CD4-positive, alpha-beta T cell (primary cell): Measurements from ENCODE around the gene GFY. TPM values are rescaled to one million over a fixed set of nuclear protein-coding genes. Genes with fewer than 3 reads are reported as not detected.

ENCODE experiments used
- ATAC-seq: fragments of 200-7000 bp; cut with Tn5 transposase; one replicate; pipeline ENCODE4 v1.10.0; 2022; ENCODE audit warnings: mild to moderate bottlenecking; ENCODE audit not compliant: poor library complexity
- CTCF ChIA-PET: fragments of 350-600 bp; sonication (Branson Sonifier 250); formaldehyde crosslinking; loops from one replicate; lab custom pipeline; 2021; ENCODE audit warnings: antibody characterized with exemption, inconsistent platforms; lab: Charles Lee
- POLR2A ChIA-PET: fragments of 350-600 bp; sonication (Branson Sonifier 250); formaldehyde crosslinking; loops from one replicate; lab custom pipeline; 2021; ENCODE audit warnings: antibody characterized with exemption, inconsistent platforms; lab: Charles Lee
- DNase-seq, 14 experiments: peaks; one replicate each; pipeline ENCODE4 v3.0.0-alpha.2; 2013 to 2020; ENCODE audit warnings: mixed read lengths in 2 of 14
- H3K27ac ChIP-seq, 2 donors: one replicate each; pipeline versions ENCODE4 v1.5.1 to v1.7.0; 2013; ENCODE audit warnings: low read length in 2 of 2, low read depth in 1 of 2, mild to moderate bottlenecking in 1 of 2
- H3K27me3 ChIP-seq, 2 experiments: 1 replicate in 1 of 2; 2 replicates in 1 of 2; pipeline versions ENCODE4 v1.6.1 to v1.7.0; 2013; ENCODE audit warnings: low read length in 2 of 2, control low read depth in 1 of 2, mild to moderate bottlenecking in 1 of 2, moderate library complexity in 1 of 2; ENCODE audit not compliant: insufficient read depth in 2 of 2, control insufficient read depth in 1 of 2
- H3K36me3 ChIP-seq: one replicate; pipeline ENCODE4 v1.6.1; 2013; ENCODE audit warnings: low read length, control low read depth; ENCODE audit not compliant: insufficient read depth
- H3K4me1 ChIP-seq: one replicate; pipeline ENCODE4 v1.6.1; 2013; ENCODE audit warnings: low read length, control low read depth; ENCODE audit not compliant: insufficient read depth
- H3K4me3 ChIP-seq: one replicate; pipeline ENCODE4 v1.5.1; 2013; ENCODE audit warnings: mild to moderate bottlenecking, low read length, moderate library complexity
- H3K9me3 ChIP-seq, 2 experiments: 1 replicate in 1 of 2; 2 replicates in 1 of 2; pipeline versions ENCODE4 v1.6.1 to v1.7.0; 2013; ENCODE audit warnings: low read length in 2 of 2, mild to moderate bottlenecking in 2 of 2, control low read depth in 1 of 2, moderate library complexity in 1 of 2; ENCODE audit not compliant: control insufficient read depth in 1 of 2, insufficient read depth in 1 of 2
- H3K27ac Mint-ChIP-seq: one replicate; pipeline ENCODE4 v1.8.0; 2020; ENCODE audit warnings: mixed read lengths
- H3K27me3 Mint-ChIP-seq: one replicate; pipeline ENCODE4 v1.8.0; 2021; ENCODE audit warnings: mixed read lengths
- H3K36me3 Mint-ChIP-seq: one replicate; pipeline ENCODE4 v1.8.0; 2021; ENCODE audit warnings: low read depth, mixed read lengths
- H3K4me1 Mint-ChIP-seq: one replicate; pipeline ENCODE4 v1.8.0; 2021; ENCODE audit warnings: low read depth, mixed read lengths
- H3K4me3 Mint-ChIP-seq: one replicate; pipeline ENCODE4 v1.8.0; 2020; ENCODE audit warnings: mild to moderate bottlenecking, mixed read lengths
- H3K9me3 Mint-ChIP-seq: one replicate; pipeline ENCODE4 v1.8.0; 2020; ENCODE audit warnings: mixed read lengths
- CTCF ChIP-seq: fragments of 200-600 bp; IDR thresholded peaks from one replicate; pipeline ENCODE4 v1.8.0; 2022; ENCODE audit warnings: antibody characterized with exemption, mild to moderate bottlenecking
- intact Hi-C, 2 experiments: fragments of 100-400 bp; cut with DNase I in 1 of 2; cut with micrococcal nuclease in 1 of 2; formaldehyde crosslinking; loops; one replicate each; pipeline versions ENCODE4 v1.15.1 to v1.9.0; 2023 to 2025; cut with DNase I, micrococcal nuclease
- total RNA-seq, 174 experiments: library from RNA in 2 of 174; stranded (reverse) in 2 of 174; gene quantifications; one replicate each; pipeline ENCODE4 v1.2.3 and lab custom pipeline; 2021 to 2026

The GFY gene
- total RNA-seq, 2 experiments from 2014 or later, result not detected

DNA sequence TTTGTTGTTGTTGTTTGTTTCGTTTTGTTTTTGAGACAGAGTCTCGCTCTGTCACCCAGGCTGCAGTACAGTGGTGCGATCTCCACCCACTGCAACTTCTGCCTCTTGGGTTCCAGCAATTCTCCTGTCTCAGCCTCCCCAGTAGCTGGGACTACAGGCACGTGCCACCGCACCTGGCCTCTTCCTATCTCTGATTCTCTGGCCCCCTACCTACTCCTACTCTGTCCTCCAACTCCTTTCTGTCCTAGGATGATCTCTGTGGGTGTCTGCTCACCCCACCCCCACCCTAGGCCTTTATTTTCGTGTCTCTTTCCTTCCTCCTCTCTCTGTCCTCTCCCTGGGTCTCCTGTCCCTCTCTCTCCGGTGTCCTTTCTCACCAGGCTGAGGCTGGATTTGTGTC, 25.2 kb downstream of the GFY start:
- H3K27ac ChIP-seq, result no peak overlapping the region
- H3K27me3 ChIP-seq, result no peaks in the 10 kb centered on the region
- no peak for ATAC-seq
- intact Hi-C loops, result no loop called here
- H3K4me3 ChIP-seq, result peak overlapping the region; percentile 99
- H3K36me3 ChIP-seq, result peaks cover 32% of the 10 kb centered on the region
- ChIA-PET CTCF (interaction anchor here (2.5 to 3.9 kb wide), 2 partner anchors 23 to 26 kb away, joined by 14 to 15 read pairs; partner anchors contain the start of gene FLT3LG), POLR2A (interaction anchor here (2.5 to 5.7 kb wide), 3 partner anchors 21 to 46 kb away, joined by 12 to 120 read pairs (median 28); partner anchors contain the start of genes FLT3LG, RPL13A and RPS11)
- H3K27me3 Mint-ChIP-seq, result no peaks in the 10 kb centered on the region
- DNase-seq, result no peak
- H3K4me1 ChIP-seq, result peaks cover 69% of the 10 kb centered on the region
- H3K4me3 Mint-ChIP-seq, result peak overlapping the region; percentile 94
- H3K9me3 Mint-ChIP-seq, result no peaks in the 10 kb centered on the region
- TF ChIP-seq CTCF, result no peak
- peaks cover 44% of the 10 kb centered on the region for H3K4me1 Mint-ChIP-seq
- peak overlapping the region; percentile 58 for H3K27ac Mint-ChIP-seq
- H3K9me3 ChIP-seq, result no peaks in the 10 kb centered on the region
- H3K36me3 Mint-ChIP-seq, result peaks cover 65% of the 10 kb centered on the region

DNA sequence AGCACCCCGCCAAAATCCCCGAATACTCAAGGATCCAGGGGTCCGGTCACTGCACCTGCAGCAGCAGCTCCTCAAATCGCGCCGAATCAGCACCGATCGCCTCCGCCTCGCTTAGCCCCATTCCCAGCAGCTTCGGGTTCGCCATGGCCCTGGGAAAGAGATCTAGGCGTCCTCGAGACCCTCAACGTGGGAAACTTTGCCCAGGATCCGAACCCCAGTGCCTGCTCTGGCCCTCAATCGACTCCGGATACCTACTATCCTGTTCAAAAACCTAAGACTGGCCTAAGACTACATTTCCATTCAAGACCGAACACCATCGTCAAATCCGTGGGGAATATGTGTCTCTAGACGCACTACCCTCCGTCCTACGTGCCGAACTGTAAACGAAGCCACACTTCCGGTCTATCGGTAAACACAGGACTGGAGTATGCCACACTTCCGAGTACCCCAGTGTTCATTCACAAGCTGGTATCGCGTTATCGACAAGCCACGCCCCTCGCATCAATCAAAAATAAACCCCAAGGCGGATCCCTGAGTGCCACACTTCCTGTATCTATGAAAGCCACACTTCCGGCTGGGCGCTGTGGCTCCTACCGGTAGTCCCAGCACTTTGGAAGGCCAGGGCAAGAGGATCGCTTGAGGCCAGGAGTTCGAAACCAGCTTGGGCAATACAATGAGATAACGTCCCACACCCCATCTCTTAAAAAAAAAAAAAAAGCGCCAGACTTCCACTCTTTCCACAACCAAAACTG, 26.4 kb downstream of the GFY start, which contains the start of gene PIH1D1:
TSS of gene PIH1D1 (minus strand) at position 385 of the 752 bp plus-strand sequence. CDS start at position 145, 240 bp downstream.
- peak; percentile 61 for ATAC-seq
- Mint-ChIP-seq H3K27me3 (no peaks in the 10 kb centered on the region), H3K4me3 (peak within 1 kb of the TSS; percentile 94), H3K27ac (peak within 1 kb of the TSS; percentile 98), H3K4me1 (peaks cover 50% of the 10 kb centered on the region), H3K9me3 (no peaks in the 10 kb centered on the region), H3K36me3 (peaks cover 65% of the 10 kb centered on the region)
- H3K9me3 ChIP-seq, result no peaks in the 10 kb centered on the region
- intact Hi-C loops, result loop anchor here (1.0 to 2.0 kb wide), 4 partner anchors 8 to 45 kb away; partner anchors contain the start of genes FLT3LG (in 1 of the 2) and RPS11 (in 1 of the 2)
- no peak for TF ChIP-seq CTCF
- ChIA-PET CTCF (interaction anchor here (0.8 to 3.9 kb wide), 8 partner anchors 8 to 227 kb away, joined by 3 to 24 read pairs (median 4); partner anchors contain the start of gene FLT3LG), POLR2A (interaction anchor here (0.5 to 5.7 kb wide), 18 partner anchors 12 to 418 kb away, joined by 3 to 120 read pairs (median 4); partner anchors contain the start of genes BCL2L12, CD37, FLT3LG and IRF3)
- H3K4me3 ChIP-seq, result peak within 1 kb of the TSS; percentile 99
- H3K4me1 ChIP-seq, result peaks cover 69% of the 10 kb centered on the region
- peak within 1 kb of the TSS; percentile 93 to 97 for H3K27ac ChIP-seq
- H3K27me3 ChIP-seq, result no peaks in the 10 kb centered on the region
- peaks cover 35% of the 10 kb centered on the region for H3K36me3 ChIP-seq
- DNase-seq, result peak; percentile 84 to 98 (median 92)

GRCh38 chr19:49453013-49453756, 28.0 kb downstream of the GFY start, which contains the start of gene ALDH16A1:
Gene ALDH16A1 (plus strand): TSS chr19:49453225. CDS start chr19:49453332, 107 bp downstream.
- TF ChIP-seq CTCF, result no peak
- Histone ChIP-seq H3K4me3 (peak within 1 kb of the TSS; percentile 71), H3K4me1 (peaks cover 68% of the 10 kb centered on the region), H3K9me3 (no peaks in the 10 kb centered on the region), H3K36me3 (peaks cover 26% of the 10 kb centered on the region), H3K27me3 (no peaks in the 10 kb centered on the region), H3K27ac (peak within 1 kb of the TSS; percentile 93 to 97)
- CTCF ChIA-PET, result interaction anchor here (1.2 to 3.9 kb wide), 5 partner anchors 17 to 117 kb away, joined by 5 to 24 read pairs (median 6); partner anchors contain the start of gene FLT3LG
- peaks cover 53% of the 10 kb centered on the region for H3K4me1 Mint-ChIP-seq
- intact Hi-C loops, result loop anchor here (1.0 to 2.0 kb wide), 5 partner anchors 16 to 44 kb away; partner anchors contain the start of genes RPS11 (in 2 of the 2), FLT3LG (in 1 of the 2) and RPL13A (in 1 of the 2)
- DNase-seq (peak; percentile 95 to 99 (median 97)), ATAC-seq (peak; percentile 84)
- POLR2A ChIA-PET, result interaction anchor here (0.6 to 5.7 kb wide), 20 partner anchors 11 to 227 kb away, joined by 3 to 120 read pairs (median 4); partner anchors contain the start of genes FLT3LG, KASH5, PRMT1 and RPL13A
- peak within 1 kb of the TSS; percentile 94 for H3K4me3 Mint-ChIP-seq
- no peaks in the 10 kb centered on the region for H3K27me3 Mint-ChIP-seq
- peaks cover 59% of the 10 kb centered on the region for H3K36me3 Mint-ChIP-seq
- peak within 1 kb of the TSS; percentile 98 for H3K27ac Mint-ChIP-seq
- no peaks in the 10 kb centered on the region for H3K9me3 Mint-ChIP-seq
